ENCODE data around the gene EGFL8.

EGFL8 gene

DNA sequence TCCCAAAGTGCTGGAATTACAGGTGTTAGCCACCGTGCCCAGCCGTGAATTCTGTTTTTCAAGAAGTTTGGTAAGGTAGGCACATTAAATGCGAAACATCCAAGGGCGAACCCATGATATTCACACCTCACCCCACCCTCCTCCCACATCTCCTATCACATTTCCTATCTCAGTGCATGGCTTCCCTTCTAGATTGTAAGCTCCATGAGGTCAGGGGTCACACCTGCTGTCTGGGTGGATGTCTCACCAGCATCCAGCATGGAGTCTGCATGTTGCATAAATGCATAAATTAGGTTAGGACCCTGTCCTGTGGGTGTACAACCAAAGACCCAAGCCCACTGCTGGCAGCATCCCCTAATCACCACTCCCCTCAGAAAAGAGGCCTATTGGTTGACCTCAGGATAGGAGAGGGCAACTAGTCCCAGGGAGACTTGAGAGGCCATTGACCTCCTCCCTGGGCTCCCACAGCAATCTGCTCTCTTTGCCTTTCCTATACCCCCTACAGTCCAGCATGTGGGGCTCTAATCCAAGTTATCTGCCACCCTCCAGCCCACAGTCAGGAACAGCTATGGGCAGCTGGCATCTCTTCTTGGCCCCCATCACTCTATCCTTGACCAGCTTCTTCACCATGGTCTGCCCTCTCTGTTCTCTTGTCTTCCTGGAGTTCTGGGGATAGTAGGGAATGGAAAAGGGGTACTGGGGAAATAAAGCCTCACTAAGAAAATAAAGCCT, 16.8 kb upstream of the EGFL8 start:
- no peak for DNase-seq

GRCh38 chr6:32148289-32149091, 15.9 kb upstream of the EGFL8 start:
- no peak for DNase-seq

DNA sequence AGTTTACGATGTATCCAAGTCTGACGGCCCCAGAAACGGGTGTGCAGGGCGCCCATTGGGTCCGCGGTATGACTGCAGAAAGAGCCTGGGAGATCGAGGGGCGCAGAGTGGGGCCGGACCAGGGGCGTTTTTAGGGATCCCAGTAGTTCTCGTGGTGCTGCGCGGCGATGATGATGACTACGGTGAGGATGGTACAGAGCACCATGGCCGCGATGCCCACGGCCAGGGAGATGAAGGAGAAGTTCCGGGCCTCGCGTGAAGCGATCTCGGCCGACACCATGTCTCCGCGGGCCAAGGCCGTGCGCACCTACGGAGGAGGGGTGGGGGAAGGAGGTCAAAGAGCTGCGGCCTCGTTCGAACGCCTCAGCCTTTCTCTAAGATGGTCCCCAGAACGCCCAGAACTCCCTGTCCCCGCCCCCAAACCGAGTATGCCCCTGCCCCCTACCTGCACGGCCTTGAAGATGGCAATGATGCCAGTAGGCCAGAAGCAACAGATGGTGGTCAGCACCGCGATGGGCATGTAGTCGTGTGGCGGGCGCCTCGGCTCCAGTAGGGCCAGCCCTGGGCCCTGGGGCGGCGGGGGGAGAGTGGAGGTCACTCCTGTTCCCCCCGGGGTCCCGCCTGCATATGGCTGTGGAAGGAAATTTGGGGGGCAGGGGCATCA, 15.2 kb upstream of the EGFL8 start:
- no peak for DNase-seq

GRCh38 chr6:32149932-32150870, 14.2 kb upstream of the EGFL8 start:
- DNase-seq, result no peak

DNA sequence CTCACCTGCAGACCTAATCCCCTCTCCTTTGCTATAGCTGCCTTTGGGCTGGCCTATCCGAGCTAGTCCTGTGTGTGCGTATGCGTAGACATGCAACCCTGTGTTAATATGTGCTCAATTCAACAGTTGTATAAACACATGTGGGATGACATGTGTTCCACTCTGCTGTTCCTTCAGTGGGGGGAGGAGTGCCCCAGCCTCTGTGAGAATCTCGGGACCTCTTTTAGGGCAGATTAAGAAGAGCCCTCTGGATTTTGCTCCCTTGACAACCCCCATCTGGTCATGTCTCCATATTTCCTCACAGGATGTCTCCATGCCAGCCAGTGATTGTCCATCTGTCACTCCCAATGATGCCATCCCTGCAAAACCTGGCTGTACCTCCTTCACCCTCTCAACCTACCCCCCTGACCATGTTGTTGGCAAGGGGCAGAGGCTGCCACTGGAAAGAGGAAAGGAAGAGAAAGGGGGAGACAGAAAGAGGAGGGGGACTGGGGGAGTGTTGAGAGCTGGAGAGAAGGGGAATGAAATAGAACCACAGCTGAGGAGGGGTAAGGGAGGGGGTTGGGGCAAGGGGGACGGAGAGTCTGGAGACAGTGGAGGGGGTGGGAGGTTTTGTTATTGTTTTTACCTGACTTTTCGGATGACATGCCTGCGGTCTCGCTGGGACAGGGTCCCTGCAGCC, 13.1 kb upstream of the EGFL8 start:
- DNase-seq, result no peak

DNA sequence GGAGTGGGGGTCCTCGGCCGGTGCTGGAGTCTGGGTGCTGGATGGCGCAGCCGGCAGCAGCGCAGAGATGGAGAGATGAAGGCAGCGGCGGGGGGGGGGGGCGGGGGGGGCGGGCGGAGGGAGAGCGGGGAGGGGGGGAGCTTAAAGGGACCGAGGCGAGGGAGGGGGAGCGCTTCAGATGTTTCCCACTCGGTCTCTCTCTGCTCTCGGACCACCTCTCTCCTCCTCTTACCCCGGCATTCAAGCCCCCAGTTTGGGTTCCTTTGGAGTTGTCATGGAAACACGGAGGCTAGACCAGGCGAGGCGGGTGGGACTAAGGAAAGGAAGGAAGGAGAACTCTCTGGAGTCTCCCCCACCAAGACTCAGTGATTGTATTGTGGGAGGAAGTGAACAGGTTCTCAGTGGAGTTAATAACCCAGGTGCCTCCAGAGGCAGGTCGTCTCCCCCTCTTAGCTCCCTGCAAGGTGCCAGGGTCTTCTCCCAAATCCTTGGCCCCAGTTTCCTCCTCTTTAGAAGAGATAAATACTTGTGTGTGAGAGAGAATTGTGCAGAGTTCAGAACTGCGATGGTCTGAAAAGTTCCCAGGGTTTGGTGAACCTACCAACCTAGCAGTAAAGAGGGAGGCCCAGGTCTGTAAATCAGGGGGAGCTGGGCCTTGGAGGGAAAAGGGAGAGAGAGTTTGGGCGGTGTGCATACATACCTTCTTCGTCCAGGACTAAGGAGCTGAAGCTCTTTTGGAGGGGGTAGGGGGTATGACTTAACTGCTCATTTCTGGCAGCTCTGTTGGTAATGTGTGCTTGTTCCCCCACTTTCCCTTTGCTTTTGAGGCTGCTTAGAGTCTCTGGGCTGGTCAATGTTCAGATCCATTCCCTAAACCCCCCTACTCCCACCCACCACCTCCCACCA, 12.3 kb upstream of the EGFL8 start, which contains the start of gene PRRT1:
TSS of gene PRRT1 (minus strand) at position 77 of the 906 bp plus-strand sequence. CDS start 112 bp downstream, outside the sequence.
- no peak for DNase-seq

DNA sequence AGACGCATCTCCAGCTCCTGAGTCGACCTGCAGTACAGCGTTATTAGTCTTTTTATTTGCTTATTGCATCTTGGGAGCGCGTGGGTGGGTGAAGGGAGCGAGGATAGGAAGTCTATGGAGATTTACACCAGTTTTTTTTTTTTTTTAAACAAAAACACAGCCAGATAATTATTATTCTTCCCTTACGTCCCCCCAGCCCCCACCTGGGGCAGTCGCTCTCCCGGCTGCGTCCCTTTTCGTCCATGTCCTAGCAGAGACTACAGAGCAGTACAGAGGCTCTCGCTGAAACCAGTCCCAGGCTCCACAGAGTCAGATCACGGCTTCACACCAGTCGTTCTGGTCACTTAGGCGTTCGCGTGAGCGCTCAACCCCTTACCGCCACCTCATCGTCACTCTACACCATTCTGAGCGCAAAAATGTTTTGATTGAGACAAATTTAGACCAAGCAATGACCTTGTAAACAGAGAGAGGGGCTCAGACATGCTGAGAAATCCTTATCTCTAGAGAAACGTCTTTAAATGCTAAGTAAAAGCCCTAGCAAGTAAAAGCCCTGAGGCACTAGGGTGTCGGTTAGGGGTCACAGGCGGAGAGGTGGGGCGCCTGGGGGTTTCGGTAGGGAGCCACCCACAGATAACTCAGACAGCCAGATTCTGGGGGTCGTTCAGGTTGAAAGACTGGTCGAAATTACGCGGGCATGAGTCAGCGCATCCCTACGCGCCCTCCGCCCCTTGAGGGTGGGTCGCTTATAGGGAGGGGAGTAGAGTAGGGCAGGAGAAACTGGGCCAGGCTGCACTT, 11.4 kb upstream of the EGFL8 start:
- DNase-seq, result no peak

GRCh38 chr6:32153564-32154513, 10.6 kb upstream of the EGFL8 start, which contains the start of gene PPT2:
Gene PPT2 (plus strand): TSS chr6:32154141. CDS start chr6:32154595, 454 bp downstream.
- DNase-seq, result peak; percentile 85

- peak; percentile 48 for DNase-seq
Measured at GRCh38 chr6:32154514-32155161, 9.8 kb upstream of the EGFL8 start.

GRCh38 chr6:32156891-32157290, 7.5 kb upstream of the EGFL8 start:
- no peak for DNase-seq

DNA sequence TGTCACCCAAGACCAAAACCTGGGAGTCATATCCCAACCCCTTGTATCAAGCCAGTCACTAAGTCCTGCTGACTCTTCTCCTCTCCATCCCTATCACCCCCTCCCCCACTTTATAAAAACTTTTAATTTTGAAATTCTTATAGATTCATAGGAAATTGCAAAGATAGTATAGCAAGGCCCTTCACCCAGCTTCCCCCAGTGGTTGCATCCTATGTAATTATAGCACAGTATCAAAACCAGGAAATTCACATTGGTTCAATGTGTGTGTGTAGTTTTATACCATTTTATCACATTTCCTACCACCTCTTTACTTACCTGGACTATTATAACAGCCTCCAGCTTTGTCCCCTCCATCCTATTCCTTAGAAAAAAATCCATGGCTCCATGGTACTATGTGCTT, 6.3 kb upstream of the EGFL8 start:
- DNase-seq, result no peak

DNA sequence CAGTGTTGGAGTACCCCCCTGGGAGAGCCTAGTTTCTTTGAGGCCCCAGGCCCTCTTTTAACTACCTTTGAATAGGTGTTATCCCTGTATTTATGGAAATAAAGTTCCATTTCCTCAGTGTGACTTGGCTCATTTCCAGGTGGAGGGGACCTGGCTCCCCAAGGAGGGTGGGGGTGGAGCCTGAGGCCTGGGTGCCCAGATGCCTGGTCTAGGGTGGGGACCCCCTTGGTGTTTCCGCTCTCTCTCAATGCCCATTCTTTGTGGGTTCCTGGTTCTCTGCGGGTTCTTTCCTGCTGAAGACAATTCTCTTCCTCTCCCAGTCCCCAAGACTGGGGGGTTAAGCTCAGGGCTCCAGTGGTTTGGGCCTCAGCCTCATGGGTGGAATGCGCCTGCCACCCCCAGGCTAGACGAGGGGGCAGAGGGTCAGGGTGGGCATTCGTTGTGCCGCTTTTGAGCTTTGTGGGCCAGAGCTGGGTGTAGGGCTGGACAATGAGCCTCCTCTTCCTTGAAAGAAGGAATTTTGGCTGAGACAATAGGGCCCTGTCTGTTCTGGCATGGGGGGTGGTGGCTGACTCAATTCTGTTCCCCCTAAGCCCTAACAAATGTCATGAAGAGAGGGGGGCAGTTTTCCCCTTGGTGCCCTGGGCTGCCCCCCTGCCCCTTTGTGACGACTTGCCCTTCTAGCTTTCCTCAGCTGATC, 686 bp upstream of the EGFL8 start:
- no peak for DNase-seq

DNA sequence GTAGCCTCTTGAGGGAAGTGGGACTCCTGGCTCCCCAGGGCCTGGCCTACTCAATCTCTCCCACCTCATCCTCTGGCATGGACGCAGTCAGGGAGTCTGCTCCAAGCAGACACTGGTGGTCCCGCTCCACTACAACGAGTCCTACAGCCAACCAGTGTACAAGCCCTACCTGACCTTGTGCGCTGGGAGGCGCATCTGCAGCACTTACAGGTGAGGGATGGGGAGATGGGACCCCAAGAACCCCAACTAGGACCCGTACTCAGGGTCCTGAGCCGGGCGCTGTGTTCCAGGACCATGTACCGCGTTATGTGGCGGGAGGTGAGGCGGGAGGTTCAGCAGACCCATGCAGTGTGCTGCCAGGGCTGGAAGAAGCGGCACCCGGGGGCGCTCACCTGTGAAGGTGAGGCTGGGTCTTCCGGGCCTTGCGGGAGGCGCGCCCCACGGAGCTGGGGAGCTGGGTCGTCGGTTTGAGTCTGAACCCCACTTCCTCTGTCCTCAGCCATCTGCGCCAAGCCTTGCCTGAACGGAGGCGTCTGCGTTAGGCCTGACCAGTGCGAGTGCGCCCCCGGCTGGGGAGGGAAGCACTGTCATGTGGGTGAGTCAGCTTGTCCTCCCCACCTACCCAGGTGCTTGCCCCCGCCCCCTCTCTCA, 2.1 kb downstream of the EGFL8 start:
- DNase-seq, result no peak

- no peak for DNase-seq
Measured at GRCh38 chr6:32167154-32167760, 2.9 kb downstream of the EGFL8 start.

DNA sequence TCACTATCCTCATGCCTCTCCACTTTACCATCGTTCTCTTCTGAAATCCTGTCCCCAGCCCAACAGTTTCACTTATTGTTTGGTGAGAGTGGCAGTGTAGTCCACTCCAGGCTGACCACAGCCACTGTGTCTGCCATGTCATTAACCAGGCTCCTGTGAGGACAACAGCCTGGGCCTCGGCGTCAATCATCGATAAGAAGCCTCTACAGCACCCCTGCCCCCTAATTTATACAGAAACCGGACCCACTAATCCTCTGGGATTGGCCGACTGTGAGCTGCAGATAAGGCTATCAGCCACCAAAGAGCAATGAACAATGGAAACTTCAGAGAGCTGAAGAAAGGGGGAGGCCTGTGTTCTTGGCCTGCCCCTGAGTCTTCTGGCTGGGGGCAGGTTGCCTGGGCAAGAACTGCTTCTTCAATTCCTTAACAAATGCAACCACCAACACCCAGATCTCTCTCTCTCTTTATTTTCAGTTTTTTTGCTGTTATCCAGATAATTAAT, 3.4 kb downstream of the EGFL8 start:
- DNase-seq, result no peak

DNA sequence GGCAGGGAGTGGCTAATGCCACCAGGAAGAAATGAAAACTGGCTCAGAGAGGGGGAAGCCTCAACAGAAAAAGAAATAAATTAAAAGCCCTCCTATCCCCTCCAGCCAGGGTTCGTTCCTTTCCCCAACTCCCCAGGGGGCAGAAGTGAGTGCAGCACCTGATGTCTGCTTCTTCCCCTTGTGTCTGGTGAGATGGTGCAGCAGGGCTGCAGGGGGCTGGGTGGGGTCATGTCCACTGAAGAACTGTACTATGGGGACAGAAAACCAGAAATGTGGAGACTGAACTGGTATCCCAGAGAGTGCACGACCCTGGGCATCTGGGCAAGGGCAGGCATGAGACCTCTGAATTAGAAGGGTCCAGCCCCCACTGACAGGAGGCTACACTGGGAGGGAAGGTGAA, 4.0 kb downstream of the EGFL8 start:
- no peak for DNase-seq

All from NCI-H226 (cell line).